ENCODE measurements around the gene STK40.

- TF ChIP-seq NFIC (IDR thresholded peaks at IDR 0.05): no peak
- TF ChIP-seq POLR2A (conservative IDR thresholded peaks at IDR 0.05): no peak
These were observed 35.0 kb downstream of the STK40 start for GRCh38 chr1:36350659-36351226.
